Stimulated activated CD4-positive, alpha-beta T cell treated with anti-CD3 and anti-CD28 coated beads, Interleukin-1b, Interleukin-23, amount 100 ng/mL, for 48 hours (primary cell): Measurements from ENCODE around the gene MDP1.

Source experiments
- DNase-seq: peaks from one replicate; pipeline ENCODE4 v3.0.0-alpha.2; 2020

The MDP1 gene

GRCh38 chr14:24215495-24216344, at the start of gene MDP1:
TSS of gene MDP1 (minus strand) at chr14:24216066. CDS start at chr14:24215955, 111 bp downstream.
- DNase-seq = peak; percentile 86

GRCh38 chr14:24264298-24264697, 48.4 kb upstream of the MDP1 start:
- no peak for DNase-seq

- DNase-seq = no peak
Observed at GRCh38 chr14:24263848-24264247, 48.0 kb upstream of the MDP1 start.

- no peak for DNase-seq
Observed at GRCh38 chr14:24262821-24263733, 47.2 kb upstream of the MDP1 start, which contains the start of gene TGM1. TSS of gene TGM1 (minus strand) at chr14:24263177. CDS start at chr14:24262352, 825 bp downstream.

- no peak for DNase-seq
Observed at GRCh38 chr14:24261969-24262327, 46.1 kb upstream of the MDP1 start.

GRCh38 chr14:24261256-24261968, 45.5 kb upstream of the MDP1 start:
- no peak for DNase-seq

GRCh38 chr14:24260780-24261157, 44.9 kb upstream of the MDP1 start:
- DNase-seq = no peak

GRCh38 chr14:24260026-24260779, 44.3 kb upstream of the MDP1 start:
- no peak for DNase-seq

GRCh38 chr14:24259282-24260025, 43.6 kb upstream of the MDP1 start:
- DNase-seq = no peak

GRCh38 chr14:24258548-24259265, 42.8 kb upstream of the MDP1 start:
- no peak for DNase-seq

- DNase-seq = no peak
Observed at GRCh38 chr14:24258119-24258518, 42.3 kb upstream of the MDP1 start.

GRCh38 chr14:24256960-24257359, 41.1 kb upstream of the MDP1 start:
- DNase-seq = no peak

GRCh38 chr14:24255931-24256711, 40.3 kb upstream of the MDP1 start:
- no peak for DNase-seq

GRCh38 chr14:24255438-24255837, 39.6 kb upstream of the MDP1 start:
- DNase-seq = no peak

- DNase-seq = no peak
Observed at GRCh38 chr14:24254630-24255392, 38.9 kb upstream of the MDP1 start.

GRCh38 chr14:24253936-24254335, 38.1 kb upstream of the MDP1 start:
- no peak for DNase-seq

GRCh38 chr14:24252289-24253124, 36.6 kb upstream of the MDP1 start:
- no peak for DNase-seq

- no peak for DNase-seq
Observed at GRCh38 chr14:24251880-24252288, 36.0 kb upstream of the MDP1 start.
